HepG2 (cell line): ENCODE results near the gene TBC1D4.

Experiments used
- DMAP1 ChIP-seq: IDR thresholded peaks from 2 replicates; pipeline ENCODE4 v1.6.1; 2016
- HDAC2 ChIP-seq: sonication (generic); formaldehyde crosslinking; IDR thresholded peaks from 2 replicates; pipeline ENCODE4 v1.4.0; 2020; ENCODE audit warnings: missing genetic modification reagents
- KAT8 ChIP-seq: IDR thresholded peaks from 2 replicates; pipeline ENCODE4 v1.6.1; 2016; ENCODE audit warnings: missing genetic modification reagents, missing compliant biosample characterization
- MYC ChIP-seq: sonication (generic); formaldehyde crosslinking; IDR thresholded peaks from 2 replicates; pipeline ENCODE4 v1.9.0; 2021; ENCODE audit warnings: missing genetic modification reagents, borderline replicate concordance
- TCF12 ChIP-seq, 2 experiments: fragments of 450-650 bp in 1 of 2; sonication (generic) in 1 of 2; formaldehyde crosslinking in 1 of 2; IDR thresholded peaks; 2 replicates each; pipeline versions ENCODE4 v1.6.1 to v1.8.0; 2017 to 2022; ENCODE audit warnings: antibody characterized with exemption in 1 of 2, mild to moderate bottlenecking in 1 of 2, missing genetic modification reagents in 1 of 2, moderate library complexity in 1 of 2
- YY1 ChIP-seq: IDR thresholded peaks from 2 replicates; pipeline ENCODE4 v1.6.1; 2011; ENCODE audit warnings: low read length, low read depth, moderate library complexity, mild to moderate bottlenecking; ENCODE audit not compliant: insufficient read depth, insufficient replicate concordance
- ZNF24 ChIP-seq: fragments of 450-650 bp; IDR thresholded peaks from 2 replicates; pipeline ENCODE4 v1.6.1; 2017; ENCODE audit warnings: antibody characterized with exemption, mild to moderate bottlenecking
- ZNF274 ChIP-seq: sonication (generic); formaldehyde crosslinking; IDR thresholded peaks from 2 replicates; pipeline ENCODE4 v1.5.1; 2020; ENCODE audit warnings: mild to moderate bottlenecking, missing genetic modification reagents
- ZNF564 ChIP-seq: sonication (generic); formaldehyde crosslinking; IDR thresholded peaks from 2 replicates; pipeline ENCODE4 v1.8.1; 2023; ENCODE audit warnings: mild to moderate bottlenecking, missing genetic modification reagents
- TF ChIP-seq, protein P1 (sequence below): sonication (generic); formaldehyde crosslinking; IDR thresholded peaks from 2 replicates; pipeline ENCODE4 v1.4.0; 2020; ENCODE audit warnings: mild to moderate bottlenecking, missing genetic modification reagents
- TF ChIP-seq, protein P2 (sequence below): sonication (generic); formaldehyde crosslinking; IDR thresholded peaks from 2 replicates; pipeline ENCODE4 v1.5.0; 2020; ENCODE audit warnings: mild to moderate bottlenecking, missing genetic modification reagents, moderate library complexity
- TF ChIP-seq, protein P3 (sequence below): sonication (generic); formaldehyde crosslinking; IDR thresholded peaks from 2 replicates; pipeline ENCODE4 v1.4.0; 2020; ENCODE audit warnings: missing genetic modification reagents
- TF ChIP-seq, protein P4 (sequence below): sonication (generic); formaldehyde crosslinking; IDR thresholded peaks from 2 replicates; pipeline ENCODE4 v1.8.0; 2022; ENCODE audit warnings: mild to moderate bottlenecking, missing genetic modification reagents, borderline replicate concordance
- TF ChIP-seq, protein P5 (sequence below): sonication (generic); formaldehyde crosslinking; IDR thresholded peaks from 2 replicates; pipeline ENCODE4 v1.4.0; 2020; ENCODE audit warnings: missing genetic modification reagents

DNA sequence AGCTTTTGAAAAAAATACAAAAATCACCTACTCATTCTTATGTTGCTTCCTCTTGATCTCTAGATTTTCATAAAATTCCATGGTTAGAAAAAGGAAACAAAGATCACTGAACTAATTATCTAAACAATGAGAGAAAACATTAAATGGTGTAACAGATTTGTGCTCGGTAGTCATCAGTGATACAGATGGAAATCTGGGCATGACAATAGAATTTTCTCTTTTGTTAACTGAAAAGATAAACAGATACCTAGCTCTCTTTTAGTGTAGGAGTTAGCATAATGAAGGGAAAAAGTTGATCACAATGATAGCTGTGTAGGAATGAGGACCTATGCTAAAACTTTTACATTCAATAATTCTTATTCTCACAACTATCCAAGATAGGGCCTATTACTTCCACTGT lies 103.7 kb downstream of the TBC1D4 start:
- TF ChIP-seq ZNF274 (CRISPR knock-in tag) = no peak
- TF ChIP-seq, protein P1, sequence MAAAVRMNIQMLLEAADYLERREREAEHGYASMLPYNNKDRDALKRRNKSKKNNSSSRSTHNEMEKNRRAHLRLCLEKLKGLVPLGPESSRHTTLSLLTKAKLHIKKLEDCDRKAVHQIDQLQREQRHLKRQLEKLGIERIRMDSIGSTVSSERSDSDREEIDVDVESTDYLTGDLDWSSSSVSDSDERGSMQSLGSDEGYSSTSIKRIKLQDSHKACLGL (CRISPR knock-in tag) = no peak
- TF ChIP-seq, protein P2, sequence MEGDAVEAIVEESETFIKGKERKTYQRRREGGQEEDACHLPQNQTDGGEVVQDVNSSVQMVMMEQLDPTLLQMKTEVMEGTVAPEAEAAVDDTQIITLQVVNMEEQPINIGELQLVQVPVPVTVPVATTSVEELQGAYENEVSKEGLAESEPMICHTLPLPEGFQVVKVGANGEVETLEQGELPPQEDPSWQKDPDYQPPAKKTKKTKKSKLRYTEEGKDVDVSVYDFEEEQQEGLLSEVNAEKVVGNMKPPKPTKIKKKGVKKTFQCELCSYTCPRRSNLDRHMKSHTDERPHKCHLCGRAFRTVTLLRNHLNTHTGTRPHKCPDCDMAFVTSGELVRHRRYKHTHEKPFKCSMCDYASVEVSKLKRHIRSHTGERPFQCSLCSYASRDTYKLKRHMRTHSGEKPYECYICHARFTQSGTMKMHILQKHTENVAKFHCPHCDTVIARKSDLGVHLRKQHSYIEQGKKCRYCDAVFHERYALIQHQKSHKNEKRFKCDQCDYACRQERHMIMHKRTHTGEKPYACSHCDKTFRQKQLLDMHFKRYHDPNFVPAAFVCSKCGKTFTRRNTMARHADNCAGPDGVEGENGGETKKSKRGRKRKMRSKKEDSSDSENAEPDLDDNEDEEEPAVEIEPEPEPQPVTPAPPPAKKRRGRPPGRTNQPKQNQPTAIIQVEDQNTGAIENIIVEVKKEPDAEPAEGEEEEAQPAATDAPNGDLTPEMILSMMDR (CRISPR knock-in tag) = no peak
- TF ChIP-seq, protein P3, sequence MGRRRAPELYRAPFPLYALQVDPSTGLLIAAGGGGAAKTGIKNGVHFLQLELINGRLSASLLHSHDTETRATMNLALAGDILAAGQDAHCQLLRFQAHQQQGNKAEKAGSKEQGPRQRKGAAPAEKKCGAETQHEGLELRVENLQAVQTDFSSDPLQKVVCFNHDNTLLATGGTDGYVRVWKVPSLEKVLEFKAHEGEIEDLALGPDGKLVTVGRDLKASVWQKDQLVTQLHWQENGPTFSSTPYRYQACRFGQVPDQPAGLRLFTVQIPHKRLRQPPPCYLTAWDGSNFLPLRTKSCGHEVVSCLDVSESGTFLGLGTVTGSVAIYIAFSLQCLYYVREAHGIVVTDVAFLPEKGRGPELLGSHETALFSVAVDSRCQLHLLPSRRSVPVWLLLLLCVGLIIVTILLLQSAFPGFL (CRISPR knock-in tag) = no peak
- TF ChIP-seq ZNF564 (CRISPR knock-in tag) = no peak
- no peak for TF ChIP-seq DMAP1
- TF ChIP-seq TCF12 (IDR thresholded peaks at IDR 0.05) = no peak
- TF ChIP-seq TCF12 (CRISPR knock-in tag; IDR thresholded peaks at IDR 0.05) = no peak
- TF ChIP-seq HDAC2 (CRISPR knock-in tag) = no peak
- no peak for TF ChIP-seq KAT8
- no peak for TF ChIP-seq YY1
- TF ChIP-seq ZNF24 = no peak
- TF ChIP-seq, protein P4, sequence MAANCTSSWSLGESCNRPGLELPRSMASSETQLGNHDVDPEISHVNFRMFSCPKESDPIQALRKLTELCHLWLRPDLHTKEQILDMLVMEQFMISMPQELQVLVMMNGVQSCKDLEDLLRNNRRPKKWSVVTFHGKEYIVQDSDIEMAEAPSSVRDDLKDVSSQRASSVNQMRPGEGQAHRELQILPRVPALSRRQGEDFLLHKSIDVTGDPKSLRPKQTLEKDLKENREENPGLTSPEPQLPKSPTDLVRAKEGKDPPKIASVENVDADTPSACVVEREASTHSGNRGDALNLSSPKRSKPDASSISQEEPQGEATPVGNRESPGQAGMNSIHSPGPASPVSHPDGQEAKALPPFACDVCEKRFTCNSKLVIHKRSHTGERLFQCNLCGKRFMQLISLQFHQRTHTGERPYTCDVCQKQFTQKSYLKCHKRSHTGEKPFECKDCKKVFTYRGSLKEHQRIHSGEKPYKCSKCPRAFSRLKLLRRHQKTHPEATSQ (CRISPR knock-in tag) = no peak
- no peak for TF ChIP-seq MYC (CRISPR knock-in tag)
- TF ChIP-seq, protein P5, sequence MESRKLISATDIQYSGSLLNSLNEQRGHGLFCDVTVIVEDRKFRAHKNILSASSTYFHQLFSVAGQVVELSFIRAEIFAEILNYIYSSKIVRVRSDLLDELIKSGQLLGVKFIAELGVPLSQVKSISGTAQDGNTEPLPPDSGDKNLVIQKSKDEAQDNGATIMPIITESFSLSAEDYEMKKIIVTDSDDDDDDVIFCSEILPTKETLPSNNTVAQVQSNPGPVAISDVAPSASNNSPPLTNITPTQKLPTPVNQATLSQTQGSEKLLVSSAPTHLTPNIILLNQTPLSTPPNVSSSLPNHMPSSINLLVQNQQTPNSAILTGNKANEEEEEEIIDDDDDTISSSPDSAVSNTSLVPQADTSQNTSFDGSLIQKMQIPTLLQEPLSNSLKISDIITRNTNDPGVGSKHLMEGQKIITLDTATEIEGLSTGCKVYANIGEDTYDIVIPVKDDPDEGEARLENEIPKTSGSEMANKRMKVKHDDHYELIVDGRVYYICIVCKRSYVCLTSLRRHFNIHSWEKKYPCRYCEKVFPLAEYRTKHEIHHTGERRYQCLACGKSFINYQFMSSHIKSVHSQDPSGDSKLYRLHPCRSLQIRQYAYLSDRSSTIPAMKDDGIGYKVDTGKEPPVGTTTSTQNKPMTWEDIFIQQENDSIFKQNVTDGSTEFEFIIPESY (CRISPR knock-in tag) = no peak
